ENCODE results near the gene USP26. TPM values are rescaled to one million over a fixed set of nuclear protein-coding genes. Genes with fewer than 3 reads are reported as not detected.

The USP26 gene
- polyA plus RNA-seq, 3 donors, result not detected

DNA sequence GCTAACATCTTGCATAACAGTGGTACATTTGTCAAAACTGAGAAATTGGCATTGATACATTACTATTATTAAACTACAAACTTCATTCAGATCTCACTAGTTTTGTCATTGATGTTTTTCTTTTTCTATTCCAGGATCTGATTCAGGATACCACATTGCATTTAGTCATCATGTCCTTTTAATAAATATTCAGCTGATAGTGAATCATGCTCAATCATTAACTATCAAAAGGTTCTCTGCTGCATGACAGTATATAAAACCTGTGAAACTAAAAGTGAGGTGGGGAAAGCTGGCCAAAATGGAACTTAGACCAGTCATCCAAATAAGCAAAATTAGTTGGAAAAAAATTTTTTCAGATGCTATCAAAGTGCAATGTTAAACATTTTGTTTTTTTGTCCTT is 110.4 kb downstream of the USP26 start:
- no peaks in the 10 kb centered on the region for H3K9me3 ChIP-seq (replicated peaks in 1 of 2; ENCODE audit: control insufficient read depth in 1 of 2, insufficient read depth in 1 of 2, low read length in 2 of 2)
- no peaks in the 10 kb centered on the region for H4K20me1 ChIP-seq (ENCODE audit: insufficient read depth, low read length)
- H3K9ac ChIP-seq (ENCODE audit: insufficient read depth, low read length, poor library complexity, severe bottlenecking), result no peak overlapping the region
- Mint-ChIP-seq H3K9me3 (peaks cover 0 to 2% (median 0%) of the 10 kb centered on the region in 7 donors), H3K4me3 (no peak overlapping the region), H3K27me3 (ENCODE audit: low read depth in 3 of 3) (peaks cover 3 to 8% (median 3%) of the 10 kb centered on the region in 3 donors), H3K36me3 (no peaks in the 10 kb centered on the region), H3K4me1 (no peaks in the 10 kb centered on the region), H3K27ac (no peak overlapping the region)
- no peak overlapping the region for H3K4me3 ChIP-seq (replicated peaks in 1 of 3; ENCODE audit: low read depth in 2 of 3, low read length in 3 of 3)
- intact Hi-C loops (cut with micrococcal nuclease), result no loop called here
- H3K79me2 ChIP-seq (ENCODE audit: insufficient read depth, low read length), result no peaks in the 10 kb centered on the region
- H3K4me1 ChIP-seq (ENCODE audit: control insufficient read depth in 1 of 2, insufficient read depth in 2 of 2, low read length in 2 of 2), result no peaks in the 10 kb centered on the region
- H2AFZ ChIP-seq (ENCODE audit: insufficient read depth, low read depth, low read length, poor library complexity, severe bottlenecking), result no peak overlapping the region
- no peak overlapping the region for H3K4me2 ChIP-seq (replicated peaks; ENCODE audit: extremely low read depth, low read length, poor library complexity, severe bottlenecking)
- TF ChIP-seq, protein P1, sequence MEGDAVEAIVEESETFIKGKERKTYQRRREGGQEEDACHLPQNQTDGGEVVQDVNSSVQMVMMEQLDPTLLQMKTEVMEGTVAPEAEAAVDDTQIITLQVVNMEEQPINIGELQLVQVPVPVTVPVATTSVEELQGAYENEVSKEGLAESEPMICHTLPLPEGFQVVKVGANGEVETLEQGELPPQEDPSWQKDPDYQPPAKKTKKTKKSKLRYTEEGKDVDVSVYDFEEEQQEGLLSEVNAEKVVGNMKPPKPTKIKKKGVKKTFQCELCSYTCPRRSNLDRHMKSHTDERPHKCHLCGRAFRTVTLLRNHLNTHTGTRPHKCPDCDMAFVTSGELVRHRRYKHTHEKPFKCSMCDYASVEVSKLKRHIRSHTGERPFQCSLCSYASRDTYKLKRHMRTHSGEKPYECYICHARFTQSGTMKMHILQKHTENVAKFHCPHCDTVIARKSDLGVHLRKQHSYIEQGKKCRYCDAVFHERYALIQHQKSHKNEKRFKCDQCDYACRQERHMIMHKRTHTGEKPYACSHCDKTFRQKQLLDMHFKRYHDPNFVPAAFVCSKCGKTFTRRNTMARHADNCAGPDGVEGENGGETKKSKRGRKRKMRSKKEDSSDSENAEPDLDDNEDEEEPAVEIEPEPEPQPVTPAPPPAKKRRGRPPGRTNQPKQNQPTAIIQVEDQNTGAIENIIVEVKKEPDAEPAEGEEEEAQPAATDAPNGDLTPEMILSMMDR (IDR thresholded peaks at IDR 0.05), result no peak
- no peaks in the 10 kb centered on the region for H3K36me3 ChIP-seq (replicated peaks in 1 of 2; ENCODE audit: control insufficient read depth in 1 of 2, insufficient read depth in 2 of 2, low read length in 2 of 2)
- H3K27me3 ChIP-seq (ENCODE audit: control insufficient read depth in 2 of 2, insufficient read depth in 2 of 2, low read length in 2 of 2), result peaks cover 0 to 3% of the 10 kb centered on the region in 2 donors
- no peak for DNase-seq
- H3K27ac ChIP-seq (ENCODE audit: low read depth in 1 of 2, low read length in 2 of 2), result no peak overlapping the region

DNA sequence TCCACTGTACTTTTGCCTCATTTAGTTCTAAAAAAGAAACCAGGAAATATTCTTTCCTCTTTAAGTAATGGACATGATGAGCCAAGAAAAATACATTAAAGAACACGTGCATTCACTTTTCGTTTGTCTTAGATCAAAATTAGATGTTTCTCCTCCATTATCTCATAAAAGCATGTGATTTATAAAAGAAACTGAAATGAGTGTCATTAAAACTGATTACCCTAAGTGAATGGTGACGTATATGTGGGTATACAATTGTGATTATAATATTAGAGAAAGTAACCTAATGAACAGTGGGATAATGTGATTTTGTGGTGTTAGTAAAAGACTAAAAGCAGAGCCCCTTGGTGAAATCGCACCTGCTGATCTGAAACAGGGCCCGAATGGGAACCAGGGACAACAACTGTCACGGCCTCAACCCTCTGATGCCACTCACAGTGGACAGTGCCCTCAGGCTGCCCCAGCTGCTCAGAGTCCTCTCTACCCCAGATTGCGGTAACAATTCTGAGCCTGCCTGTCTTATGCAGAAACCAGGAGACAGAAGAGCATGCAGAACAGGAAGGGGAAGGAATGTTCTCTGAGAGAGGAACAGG is 112.8 kb downstream of the USP26 start:
- Histone ChIP-seq H3K4me3 (replicated peaks in 1 of 3; ENCODE audit: low read depth in 2 of 3, low read length in 3 of 3) (no peak overlapping the region), H2AFZ (ENCODE audit: insufficient read depth, low read depth, low read length, poor library complexity, severe bottlenecking) (no peak overlapping the region), H3K36me3 (replicated peaks in 1 of 2; ENCODE audit: control insufficient read depth in 1 of 2, insufficient read depth in 2 of 2, low read length in 2 of 2) (no peaks in the 10 kb centered on the region), H3K9ac (ENCODE audit: insufficient read depth, low read length, poor library complexity, severe bottlenecking) (no peak overlapping the region), H3K27me3 (ENCODE audit: control insufficient read depth in 2 of 2, insufficient read depth in 2 of 2, low read length in 2 of 2) (peaks cover 0 to 3% of the 10 kb centered on the region in 2 donors), H4K20me1 (ENCODE audit: insufficient read depth, low read length) (no peaks in the 10 kb centered on the region), H3K4me1 (ENCODE audit: control insufficient read depth in 1 of 2, insufficient read depth in 2 of 2, low read length in 2 of 2) (no peaks in the 10 kb centered on the region), H3K4me2 (replicated peaks; ENCODE audit: extremely low read depth, low read length, poor library complexity, severe bottlenecking) (no peak overlapping the region), H3K9me3 (replicated peaks in 1 of 2; ENCODE audit: control insufficient read depth in 1 of 2, insufficient read depth in 1 of 2, low read length in 2 of 2) (no peaks in the 10 kb centered on the region), H3K27ac (ENCODE audit: low read depth in 1 of 2, low read length in 2 of 2) (no peak overlapping the region), H3K79me2 (ENCODE audit: insufficient read depth, low read length) (no peaks in the 10 kb centered on the region)
- Mint-ChIP-seq H3K4me1 (no peaks in the 10 kb centered on the region), H3K4me3 (no peak overlapping the region), H3K27ac (no peak overlapping the region), H3K27me3 (ENCODE audit: low read depth in 3 of 3) (peaks cover 1 to 6% (median 3%) of the 10 kb centered on the region in 3 donors), H3K36me3 (no peaks in the 10 kb centered on the region), H3K9me3 (peaks cover 0 to 3% (median 0%) of the 10 kb centered on the region in 7 donors)
- TF ChIP-seq, protein P1 (IDR thresholded peaks at IDR 0.05), result no peak
- intact Hi-C loops (cut with micrococcal nuclease), result no loop called here
- 83% methylated on average over 1 of the region's 7 CpGs for WGBS (ENCODE audit: insufficient coverage)
- no peak for DNase-seq
